PFSK-1 (cell line): ENCODE measurements around the gene ABHD17A.

Experiments used
- FOXP2 ChIP-seq: optimal IDR thresholded peaks from 2 replicates; pipeline ENCODE3; 2011; ENCODE audit warnings: borderline replicate concordance, control low read depth, inconsistent platforms; ENCODE audit not compliant: insufficient read depth; ENCODE audit errors: extremely low read length, extremely low read depth
- POLR2AphosphoS5 ChIP-seq: IDR thresholded peaks from 2 replicates; pipeline ENCODE4 v1.6.1; 2012; ENCODE audit warnings: low read depth, mild to moderate bottlenecking, control low read depth, low read length, moderate library complexity
- SIN3A ChIP-seq: IDR thresholded peaks from 2 replicates; pipeline ENCODE4 v1.6.1; 2012; ENCODE audit warnings: mild to moderate bottlenecking, low read length, moderate library complexity, borderline replicate concordance; ENCODE audit not compliant: insufficient read depth
- TAF1 ChIP-seq: IDR thresholded peaks from 2 replicates; pipeline ENCODE4 v1.6.1; 2012; ENCODE audit warnings: low read length, control low read depth, borderline replicate concordance; ENCODE audit not compliant: insufficient read depth
- TF ChIP-seq, protein P1 (sequence below), 2 experiments: IDR thresholded peaks; 2 replicates each; pipeline versions ENCODE4 v1.6.1 to v1.8.0; 2011 to 2012; ENCODE audit warnings: low read depth in 2 of 2, low read length in 2 of 2, control low read depth in 1 of 2, inconsistent platforms in 1 of 2, mild to moderate bottlenecking in 1 of 2, moderate library complexity in 1 of 2; ENCODE audit not compliant: insufficient read depth in 1 of 2

The ABHD17A gene

DNA sequence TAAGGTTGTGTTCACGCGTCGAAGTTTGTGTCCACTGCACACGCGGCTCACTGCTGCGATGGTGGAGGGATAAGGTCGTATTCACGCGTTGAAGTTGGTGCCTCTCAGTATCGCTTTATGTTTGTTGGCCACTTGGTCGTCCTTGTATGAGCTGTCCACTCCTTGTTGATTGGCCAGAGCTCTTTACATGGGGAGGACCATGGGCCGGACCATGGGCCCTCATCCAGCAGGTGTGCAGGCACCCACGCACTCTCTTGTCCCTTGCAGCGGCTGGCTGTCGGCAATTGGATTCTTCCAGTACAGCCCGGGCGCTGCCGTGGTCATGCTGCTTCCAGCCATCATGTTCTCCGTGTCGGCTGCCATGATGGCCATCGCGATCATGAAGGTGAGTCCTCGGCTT, 37.5 kb upstream of the ABHD17A start:
- TF ChIP-seq TAF1 (no peak), SIN3A (no peak), FOXP2 (no peak), POLR2AphosphoS5 (no peak)
- TF ChIP-seq, protein P1, sequence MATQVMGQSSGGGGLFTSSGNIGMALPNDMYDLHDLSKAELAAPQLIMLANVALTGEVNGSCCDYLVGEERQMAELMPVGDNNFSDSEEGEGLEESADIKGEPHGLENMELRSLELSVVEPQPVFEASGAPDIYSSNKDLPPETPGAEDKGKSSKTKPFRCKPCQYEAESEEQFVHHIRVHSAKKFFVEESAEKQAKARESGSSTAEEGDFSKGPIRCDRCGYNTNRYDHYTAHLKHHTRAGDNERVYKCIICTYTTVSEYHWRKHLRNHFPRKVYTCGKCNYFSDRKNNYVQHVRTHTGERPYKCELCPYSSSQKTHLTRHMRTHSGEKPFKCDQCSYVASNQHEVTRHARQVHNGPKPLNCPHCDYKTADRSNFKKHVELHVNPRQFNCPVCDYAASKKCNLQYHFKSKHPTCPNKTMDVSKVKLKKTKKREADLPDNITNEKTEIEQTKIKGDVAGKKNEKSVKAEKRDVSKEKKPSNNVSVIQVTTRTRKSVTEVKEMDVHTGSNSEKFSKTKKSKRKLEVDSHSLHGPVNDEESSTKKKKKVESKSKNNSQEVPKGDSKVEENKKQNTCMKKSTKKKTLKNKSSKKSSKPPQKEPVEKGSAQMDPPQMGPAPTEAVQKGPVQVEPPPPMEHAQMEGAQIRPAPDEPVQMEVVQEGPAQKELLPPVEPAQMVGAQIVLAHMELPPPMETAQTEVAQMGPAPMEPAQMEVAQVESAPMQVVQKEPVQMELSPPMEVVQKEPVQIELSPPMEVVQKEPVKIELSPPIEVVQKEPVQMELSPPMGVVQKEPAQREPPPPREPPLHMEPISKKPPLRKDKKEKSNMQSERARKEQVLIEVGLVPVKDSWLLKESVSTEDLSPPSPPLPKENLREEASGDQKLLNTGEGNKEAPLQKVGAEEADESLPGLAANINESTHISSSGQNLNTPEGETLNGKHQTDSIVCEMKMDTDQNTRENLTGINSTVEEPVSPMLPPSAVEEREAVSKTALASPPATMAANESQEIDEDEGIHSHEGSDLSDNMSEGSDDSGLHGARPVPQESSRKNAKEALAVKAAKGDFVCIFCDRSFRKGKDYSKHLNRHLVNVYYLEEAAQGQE (IDR thresholded peaks at IDR 0.05; ENCODE audit: insufficient read depth in 1 of 2, low read depth in 2 of 2, low read length in 2 of 2) = no peak

DNA sequence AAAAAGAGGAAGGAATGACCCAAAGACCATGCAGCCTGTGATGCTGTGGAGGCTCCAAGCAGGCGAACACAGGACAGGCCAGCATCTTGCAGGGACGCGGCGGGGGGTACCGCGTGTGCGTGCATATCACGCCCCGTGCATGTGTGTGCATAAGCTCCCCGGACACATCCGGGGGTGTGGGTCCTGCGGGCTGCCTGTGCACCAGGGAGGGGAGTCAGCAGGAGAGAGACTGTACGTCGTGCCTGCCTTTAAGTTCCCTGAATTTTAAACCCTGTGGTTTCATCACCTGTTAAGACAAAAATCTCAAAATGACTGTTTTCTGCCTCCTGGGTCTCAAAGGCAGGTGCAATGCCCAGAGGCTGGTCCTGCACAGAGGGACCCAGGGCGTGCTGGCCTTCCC, 36.5 kb upstream of the ABHD17A start:
- TF ChIP-seq, protein P1 (IDR thresholded peaks at IDR 0.05; ENCODE audit: insufficient read depth in 1 of 2, low read depth in 2 of 2, low read length in 2 of 2) = no peak
- TF ChIP-seq FOXP2 = no peak
- no peak for TF ChIP-seq TAF1
- TF ChIP-seq POLR2AphosphoS5 = no peak
- no peak for TF ChIP-seq SIN3A

DNA sequence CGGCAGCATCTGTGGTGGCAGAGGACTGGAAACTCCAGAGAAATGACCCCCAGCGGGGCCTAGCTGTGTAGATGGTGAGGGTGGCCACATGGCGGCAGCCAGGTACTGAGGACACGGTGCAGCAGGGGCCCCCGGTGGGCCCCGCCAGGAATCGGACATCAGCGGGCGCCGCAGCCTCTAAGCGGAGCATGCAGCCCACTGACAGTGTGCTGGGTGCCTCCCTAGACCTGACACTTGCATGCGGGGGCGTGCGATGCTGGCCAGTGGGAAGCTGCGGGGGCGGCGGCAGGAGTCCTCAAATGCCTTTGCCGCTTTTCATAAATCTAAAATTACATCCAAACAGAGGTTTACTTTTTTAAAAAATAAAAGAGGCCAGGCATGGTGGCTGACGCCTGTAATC, 36.0 kb upstream of the ABHD17A start:
- TF ChIP-seq SIN3A (no peak), FOXP2 (no peak), POLR2AphosphoS5 (no peak), TAF1 (no peak)
- TF ChIP-seq, protein P1 (IDR thresholded peaks at IDR 0.05; ENCODE audit: insufficient read depth in 1 of 2, low read depth in 2 of 2, low read length in 2 of 2) = no peak

DNA sequence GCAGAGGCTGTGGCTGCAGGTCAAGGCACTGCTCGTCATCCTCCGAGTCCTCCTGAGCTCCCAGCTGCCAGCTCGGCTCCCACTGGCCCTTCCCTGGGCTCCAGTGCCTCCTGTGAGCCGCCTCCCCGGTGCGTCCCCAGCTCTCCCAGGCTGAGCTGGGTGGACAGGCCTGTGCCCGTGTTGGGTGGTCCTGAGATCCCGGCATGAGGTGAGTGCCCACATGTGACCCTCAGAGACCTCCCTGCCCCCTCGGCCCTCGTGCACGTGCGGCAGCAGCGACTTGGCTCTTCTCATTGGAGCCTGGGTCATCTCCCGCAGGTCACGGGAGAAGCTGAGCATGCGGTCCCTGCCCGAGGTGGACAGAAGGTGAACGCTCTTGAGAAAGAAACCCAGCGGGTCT, 35.3 kb upstream of the ABHD17A start:
- TF ChIP-seq, protein P1 (IDR thresholded peaks at IDR 0.05; ENCODE audit: insufficient read depth in 1 of 2, low read depth in 2 of 2, low read length in 2 of 2) = no peak
- no peak for TF ChIP-seq FOXP2
- no peak for TF ChIP-seq SIN3A
- TF ChIP-seq TAF1 = no peak
- TF ChIP-seq POLR2AphosphoS5 = no peak

DNA sequence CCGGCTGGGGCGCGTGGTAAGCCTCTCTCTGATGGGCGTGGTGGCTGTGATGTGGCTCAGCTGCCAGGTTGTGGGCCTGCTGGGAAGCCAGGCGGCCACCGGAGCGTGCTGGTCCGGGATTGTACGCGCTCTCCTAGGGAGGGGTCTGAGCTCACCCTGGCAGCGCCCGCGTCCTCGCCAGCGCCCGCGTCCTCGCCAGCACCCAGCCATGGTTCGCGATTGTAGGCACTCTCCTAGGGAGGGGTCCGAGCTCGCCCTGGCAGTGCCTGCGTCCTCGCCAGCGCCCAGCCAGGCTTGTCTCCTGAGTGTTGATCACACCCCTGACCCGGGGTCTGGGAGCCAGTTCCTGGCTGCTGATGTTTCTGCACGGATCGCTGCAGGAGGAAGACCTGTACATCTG, 33.7 kb upstream of the ABHD17A start:
- TF ChIP-seq SIN3A = no peak
- no peak for TF ChIP-seq POLR2AphosphoS5
- no peak for TF ChIP-seq FOXP2
- TF ChIP-seq TAF1 = no peak
- TF ChIP-seq, protein P1 (IDR thresholded peaks at IDR 0.05; ENCODE audit: insufficient read depth in 1 of 2, low read depth in 2 of 2, low read length in 2 of 2) = no peak
